HG02970 (cell line): ENCODE results near the gene PTGES3.
A peak's percentile ranks its signal among the peaks of the same experiment; 100 is the strongest.
"Not testable (repeated sequence)": the region's sequence is repeated elsewhere in the genome, so short reads cannot be mapped to it uniquely, and the experiment has no call there.

ENCODE experiments used
- ATAC-seq: cut with Tn5 transposase; IDR thresholded peaks from one replicate; pipeline ENCODE4 v1.9.1; 2021; ENCODE audit warnings: mild to moderate bottlenecking, moderate library complexity, moderate number of reproducible peaks; ENCODE audit not compliant: unreplicated experiment, low FRiP score

Gene PTGES3

DNA sequence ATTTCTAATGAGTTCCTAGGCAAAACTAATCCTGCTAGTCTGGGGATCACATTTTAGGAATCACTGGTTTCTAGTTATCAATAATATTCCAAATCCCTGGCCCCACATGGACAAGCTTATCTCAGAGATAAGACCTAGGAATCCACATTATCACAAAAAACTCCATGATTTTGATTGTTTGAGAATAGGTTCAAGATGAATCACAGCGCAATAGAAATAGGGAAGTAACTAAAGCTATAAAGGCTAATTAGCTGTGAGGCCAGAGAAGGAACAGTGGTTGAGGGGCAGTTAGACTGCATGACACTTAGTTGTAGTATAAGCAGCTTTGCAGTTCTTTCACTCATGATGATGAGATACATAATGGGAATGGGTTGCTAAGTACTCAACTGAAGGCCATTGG is 29.2 kb downstream of the PTGES3 start:
- no peak for ATAC-seq

DNA sequence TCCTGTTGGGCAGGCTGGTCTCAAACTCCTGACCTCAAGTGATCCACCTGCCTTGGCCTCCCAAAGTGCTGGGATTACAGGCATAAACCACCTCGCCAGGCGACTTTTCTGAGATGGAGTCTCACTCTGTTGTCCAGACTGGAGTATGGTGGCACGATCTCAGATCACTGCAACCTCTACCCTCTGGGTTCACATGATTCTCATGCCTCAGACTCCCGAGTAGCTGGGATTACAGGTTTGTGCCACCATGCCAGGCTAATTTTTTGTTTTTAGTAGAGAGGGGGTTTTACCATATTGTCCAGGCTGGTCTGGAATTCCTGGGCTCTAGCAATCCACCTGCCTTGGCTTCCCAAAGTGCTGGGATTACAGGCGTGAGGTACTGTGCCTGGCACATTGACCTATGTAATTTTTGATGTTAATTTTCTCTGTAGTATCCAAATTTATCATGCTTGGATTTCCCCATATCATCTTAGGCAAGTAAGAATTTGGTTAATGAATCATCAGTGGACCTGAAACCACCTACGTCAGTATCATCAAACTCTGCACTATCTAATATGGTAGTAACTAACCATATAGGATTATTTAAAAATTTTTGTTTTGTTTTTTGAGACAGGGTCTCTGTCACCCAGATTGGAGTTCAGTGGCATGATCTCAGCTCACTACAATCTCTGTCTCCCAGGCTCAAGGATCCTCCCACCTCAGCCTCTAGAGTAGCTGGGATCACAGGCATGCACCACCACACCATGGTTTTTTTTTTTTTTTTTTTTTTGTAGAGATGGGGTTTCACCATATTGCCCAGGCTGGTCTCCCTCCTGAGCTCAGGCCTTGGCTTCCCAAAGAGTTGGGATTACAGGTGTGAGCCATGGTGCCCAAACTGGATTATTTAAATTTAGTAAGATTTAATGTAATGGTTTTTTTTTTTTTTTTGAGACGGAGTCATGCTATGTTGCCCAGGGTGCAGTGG is 30.4 kb downstream of the PTGES3 start:
- ATAC-seq, result no peak

DNA sequence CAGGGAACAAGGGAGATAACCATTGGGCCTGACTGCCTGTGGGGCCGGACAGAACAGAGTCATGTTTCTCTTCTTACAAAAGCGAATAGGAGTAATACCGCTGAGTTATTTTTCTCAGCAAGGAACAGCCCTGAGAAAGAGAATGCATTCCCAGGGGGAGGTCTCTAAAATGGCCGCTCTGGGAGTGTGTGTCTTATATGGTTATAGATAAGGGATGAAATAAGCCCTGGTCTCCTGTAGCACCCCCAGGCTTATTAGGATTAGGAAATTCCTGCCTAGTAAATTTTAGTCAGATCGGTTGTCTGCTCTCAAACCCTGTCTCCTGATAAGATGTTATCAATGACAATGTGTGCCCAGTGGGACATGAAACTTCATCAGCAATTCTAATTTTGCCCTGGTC is 34.3 kb downstream of the PTGES3 start:
- not testable (repeated sequence) for ATAC-seq

DNA sequence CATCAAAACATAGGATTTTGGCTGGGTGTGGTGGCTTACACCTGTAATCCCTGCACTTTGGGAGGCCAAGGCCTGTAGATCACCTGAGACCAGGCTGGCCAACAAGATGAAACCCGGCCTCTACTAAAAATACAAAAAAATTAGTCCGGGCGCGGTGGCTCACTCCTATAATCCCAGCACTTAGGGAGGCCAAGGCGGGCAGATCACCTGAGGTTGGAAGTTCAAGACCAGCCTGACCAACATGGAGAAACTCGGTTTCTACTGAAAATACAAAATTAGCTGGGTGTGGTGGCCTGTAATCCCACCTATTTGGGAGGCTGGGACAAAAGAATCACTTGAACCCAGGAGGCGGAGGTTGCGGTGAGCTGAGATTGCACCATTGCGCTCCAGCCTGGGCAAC is 40.1 kb downstream of the PTGES3 start:
- ATAC-seq, result not testable (repeated sequence)

DNA sequence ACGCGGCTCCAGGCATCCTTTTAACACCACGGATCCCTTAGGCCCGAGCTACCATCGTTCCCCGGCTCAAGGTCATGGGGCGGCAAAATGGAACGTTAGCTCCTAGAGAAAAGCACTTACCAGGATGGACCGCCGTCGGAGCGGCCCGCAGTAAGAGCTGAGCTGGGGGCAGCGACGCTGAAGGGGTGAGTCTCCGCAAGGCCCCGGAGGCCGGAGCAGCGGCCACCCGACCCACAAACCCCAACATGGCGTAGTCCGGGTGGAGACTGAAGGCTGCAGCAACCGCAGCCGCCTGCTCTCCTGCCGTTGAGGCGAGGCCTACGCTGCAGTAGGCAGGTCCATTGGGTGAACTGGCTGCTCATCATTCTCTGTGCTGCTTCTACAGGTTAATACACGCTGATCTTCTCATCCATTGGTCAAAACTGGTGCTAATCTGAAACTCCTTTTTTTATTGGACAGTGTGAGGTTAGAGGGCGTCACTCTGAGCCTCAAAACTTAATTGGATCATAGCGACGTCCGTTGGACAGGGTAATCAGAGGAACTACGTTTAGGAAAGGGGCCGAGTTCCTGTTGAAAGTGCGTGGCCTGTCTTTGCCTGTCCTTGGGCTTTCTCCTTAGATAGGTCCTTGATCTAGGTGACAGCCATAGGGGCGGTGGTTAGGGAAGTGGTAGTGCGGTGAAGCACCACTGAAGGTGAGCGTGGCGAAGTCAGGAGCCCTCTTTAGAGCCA is 42.2 kb downstream of the PTGES3 start, which contains the start of gene ATP5F1B:
Gene ATP5F1B (minus strand): TSS at position 268 of the 730 bp plus-strand sequence. CDS start 21 bp downstream, at position 247.
- ATAC-seq, result peak; percentile 96

DNA sequence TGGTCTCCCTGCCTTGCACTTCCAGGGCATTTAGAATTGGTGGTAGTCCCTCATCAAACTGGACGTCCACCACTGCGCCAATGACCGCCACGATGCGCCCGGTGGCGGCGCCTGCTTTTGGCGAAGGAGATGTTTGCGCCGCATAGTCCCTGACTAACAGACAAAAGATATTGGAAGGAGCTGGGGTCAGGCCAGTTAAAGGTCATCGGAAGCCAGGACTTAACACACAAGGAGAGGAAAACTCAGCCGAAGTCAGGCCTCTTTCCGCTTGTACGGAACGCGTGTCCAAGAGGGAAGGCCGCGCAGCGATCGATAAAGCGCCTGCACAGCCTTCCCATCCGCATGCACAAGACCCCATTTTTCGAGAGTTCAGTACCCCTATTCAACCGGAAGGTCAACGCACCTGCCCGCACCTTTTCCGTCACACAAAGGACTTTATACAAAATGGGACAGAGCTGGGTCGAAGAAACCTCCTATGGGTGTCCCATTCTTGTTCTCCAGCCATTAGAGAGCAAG is 42.8 kb downstream of the PTGES3 start:
- no peak for ATAC-seq

DNA sequence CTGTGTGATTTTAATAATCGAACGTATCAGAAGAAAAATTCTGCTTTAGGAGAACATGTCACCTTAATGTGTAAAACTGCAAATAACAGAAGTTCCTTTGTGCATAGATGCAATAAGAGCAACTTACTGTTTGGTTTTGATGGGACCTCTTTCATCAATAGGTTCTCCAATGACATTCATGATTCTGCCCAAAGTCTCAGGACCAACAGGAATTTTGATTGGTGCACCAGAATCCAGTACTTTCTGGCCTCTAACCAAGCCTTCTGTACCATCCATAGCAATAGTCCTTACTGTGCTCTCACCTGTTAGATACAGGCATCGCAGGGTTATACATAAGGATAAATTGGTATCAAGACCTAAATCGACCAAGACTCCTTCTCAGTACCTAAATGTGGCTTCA is 43.4 kb downstream of the PTGES3 start:
- ATAC-seq, result no peak

DNA sequence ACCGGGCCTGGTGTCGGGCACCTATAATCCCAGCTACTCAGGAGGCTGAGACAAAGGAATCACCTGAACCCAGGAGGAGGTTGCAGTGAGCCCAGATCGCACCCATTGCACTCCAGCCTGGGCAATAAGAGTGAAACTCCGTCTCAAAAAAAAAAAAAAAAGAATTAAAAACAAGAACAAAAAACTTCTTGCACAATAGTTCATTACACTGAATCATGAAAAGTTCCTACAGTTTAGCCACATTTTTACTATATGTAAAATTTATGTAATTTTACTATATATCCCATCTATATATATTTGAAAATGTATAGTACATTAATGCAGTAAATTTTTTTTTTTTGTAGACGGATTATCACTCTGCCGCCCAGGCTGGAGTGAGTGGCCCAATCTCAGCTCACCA is 46.9 kb downstream of the PTGES3 start:
- no peak for ATAC-seq

DNA sequence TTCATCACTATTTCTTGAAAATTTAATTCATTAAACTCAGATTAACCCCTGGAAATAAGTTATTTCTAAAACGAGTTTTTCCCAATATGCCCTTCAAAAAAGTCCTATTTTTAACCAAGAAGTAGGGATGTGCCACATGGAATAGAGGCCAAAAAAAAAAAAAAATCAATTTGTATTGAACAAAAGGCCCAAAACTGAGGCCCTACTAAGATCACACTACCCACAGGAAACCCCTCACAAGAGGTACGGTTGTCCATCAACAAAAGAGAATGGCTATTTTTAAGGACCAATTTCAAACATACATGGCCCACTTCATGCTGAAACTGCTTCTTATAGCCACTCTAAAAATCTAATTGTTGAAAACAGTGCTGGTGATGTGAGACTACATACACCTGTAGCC is 50.5 kb downstream of the PTGES3 start:
- no peak for ATAC-seq

DNA sequence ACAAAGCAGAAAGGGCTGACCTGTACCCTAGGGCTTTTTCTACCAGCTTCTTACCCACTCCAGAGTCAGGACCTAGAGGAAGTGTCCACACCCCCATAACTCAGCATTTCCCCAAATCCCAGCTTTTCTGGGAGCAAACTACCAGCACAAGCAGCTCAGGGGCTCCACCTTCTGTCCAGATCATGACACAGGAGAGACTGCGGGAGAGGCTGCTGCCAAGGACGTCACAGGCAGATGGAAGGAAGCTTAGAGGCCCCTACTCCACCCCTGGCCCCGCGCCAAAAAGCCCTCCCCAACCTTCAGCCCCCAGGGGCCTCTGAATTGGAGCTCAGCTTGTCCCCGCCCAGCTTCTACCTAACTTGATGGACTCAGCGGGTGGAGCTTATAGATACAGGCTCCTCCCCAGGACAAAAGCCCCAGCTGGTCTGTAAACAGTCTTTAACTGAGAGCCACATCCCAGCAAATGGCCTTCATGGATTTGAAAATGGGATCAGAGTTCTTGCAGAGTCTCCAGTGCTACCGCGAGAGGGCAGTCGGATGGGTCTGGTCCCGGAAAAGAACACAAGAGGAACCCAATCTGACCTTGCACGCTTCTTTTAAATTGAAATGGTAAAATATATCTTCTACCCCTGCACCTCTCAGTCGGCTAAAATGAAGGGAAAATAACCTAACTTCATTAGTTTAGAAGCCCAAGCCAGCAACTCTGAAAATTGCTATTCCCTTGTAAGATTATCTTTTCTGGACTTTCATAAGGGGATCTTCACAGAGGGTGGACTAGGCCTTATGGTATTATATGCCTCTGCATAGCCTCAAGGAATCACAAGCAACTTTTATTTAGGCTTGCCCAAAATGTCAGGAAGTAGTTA is 51.2 kb downstream of the PTGES3 start:
- ATAC-seq, result peak; percentile 43

DNA sequence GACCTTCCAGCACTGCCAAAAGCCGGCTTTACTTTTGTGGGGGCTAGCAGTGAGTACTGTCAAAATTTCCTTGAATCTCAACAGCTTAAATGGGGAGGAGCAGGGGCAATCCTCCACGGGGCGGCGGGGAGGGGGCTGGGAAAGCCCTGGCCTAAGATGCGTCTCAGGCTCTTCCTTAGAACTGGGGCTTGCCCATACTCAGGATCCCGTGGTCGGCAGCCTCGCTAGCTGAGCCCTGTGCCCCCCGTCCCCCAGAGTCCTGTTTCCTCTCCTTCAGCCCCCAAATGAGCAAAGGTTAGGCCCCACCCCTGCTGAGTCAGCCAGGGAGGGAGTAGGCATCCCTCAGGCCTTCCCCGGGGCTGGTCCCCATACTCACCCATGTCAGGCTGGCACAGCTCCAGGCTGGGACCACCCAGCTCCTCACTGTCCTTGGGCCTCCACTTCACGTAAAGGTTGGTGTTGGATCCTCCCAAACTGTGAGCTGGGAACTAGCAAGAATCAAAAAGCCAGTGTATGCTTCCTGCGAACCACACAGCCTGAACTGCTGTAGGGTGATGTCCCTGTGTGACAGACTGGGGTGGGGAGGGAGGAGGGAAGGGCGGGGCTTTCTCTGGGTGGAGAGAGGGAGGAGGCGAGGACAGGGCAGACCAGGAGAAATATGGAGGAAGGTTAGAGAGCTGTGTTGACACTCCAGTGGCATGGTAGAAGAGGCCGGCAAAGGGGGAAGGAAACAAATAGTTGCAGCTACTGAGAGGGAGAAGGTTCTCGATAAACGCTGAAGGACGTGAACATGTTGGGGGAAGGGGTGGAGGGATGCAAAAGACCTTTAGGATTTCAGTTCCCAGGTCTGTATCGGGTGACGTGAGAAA is 52.0 kb downstream of the PTGES3 start:
- peak; percentile 32 for ATAC-seq

DNA sequence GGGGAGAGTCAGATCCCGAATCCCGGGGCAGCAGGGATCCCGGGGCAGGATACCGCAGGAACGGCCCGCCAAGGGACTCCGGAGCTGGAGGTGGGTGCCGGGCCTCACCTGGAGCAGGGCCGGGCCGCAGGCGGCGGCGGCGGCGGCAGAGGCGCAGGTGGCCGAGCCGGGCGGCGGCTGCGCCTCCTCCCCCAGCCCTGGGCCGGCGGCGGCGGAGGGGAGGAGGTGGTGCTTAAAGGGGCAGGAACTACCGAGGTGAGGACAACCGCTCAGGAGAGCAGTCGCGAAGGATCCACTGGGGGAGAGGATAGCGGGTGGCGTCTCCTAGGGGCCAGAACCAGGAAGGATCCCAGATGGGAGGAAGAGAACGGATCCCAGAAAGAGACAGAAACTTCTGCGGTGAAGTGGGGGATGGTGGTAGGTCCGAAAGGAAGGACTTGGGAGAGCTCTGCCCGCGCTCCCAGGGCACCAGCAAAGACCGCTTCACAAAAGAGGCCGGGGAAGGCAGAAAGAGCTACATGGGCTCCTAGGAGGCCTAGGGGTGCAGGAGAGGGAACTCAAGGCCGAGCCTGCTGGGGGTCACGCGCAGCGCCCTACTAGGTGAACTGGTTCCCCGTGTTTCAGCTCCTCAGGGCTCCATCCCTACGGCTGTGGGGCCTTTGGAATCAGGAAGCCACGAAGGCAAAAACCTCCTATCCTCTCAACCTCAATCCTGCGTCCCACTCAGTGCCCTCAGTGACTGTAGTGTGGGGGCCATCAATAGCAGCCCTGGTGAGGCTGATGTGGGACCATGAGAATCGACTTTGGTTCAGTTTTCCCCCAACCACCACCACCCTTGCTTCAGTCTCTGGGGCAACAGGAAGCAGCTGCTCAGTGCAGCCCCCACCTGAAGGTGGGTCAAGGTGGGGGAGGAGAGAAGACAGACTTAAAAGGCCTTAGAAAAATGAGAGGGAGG is 53.0 kb downstream of the PTGES3 start:
- ATAC-seq, result no peak

DNA sequence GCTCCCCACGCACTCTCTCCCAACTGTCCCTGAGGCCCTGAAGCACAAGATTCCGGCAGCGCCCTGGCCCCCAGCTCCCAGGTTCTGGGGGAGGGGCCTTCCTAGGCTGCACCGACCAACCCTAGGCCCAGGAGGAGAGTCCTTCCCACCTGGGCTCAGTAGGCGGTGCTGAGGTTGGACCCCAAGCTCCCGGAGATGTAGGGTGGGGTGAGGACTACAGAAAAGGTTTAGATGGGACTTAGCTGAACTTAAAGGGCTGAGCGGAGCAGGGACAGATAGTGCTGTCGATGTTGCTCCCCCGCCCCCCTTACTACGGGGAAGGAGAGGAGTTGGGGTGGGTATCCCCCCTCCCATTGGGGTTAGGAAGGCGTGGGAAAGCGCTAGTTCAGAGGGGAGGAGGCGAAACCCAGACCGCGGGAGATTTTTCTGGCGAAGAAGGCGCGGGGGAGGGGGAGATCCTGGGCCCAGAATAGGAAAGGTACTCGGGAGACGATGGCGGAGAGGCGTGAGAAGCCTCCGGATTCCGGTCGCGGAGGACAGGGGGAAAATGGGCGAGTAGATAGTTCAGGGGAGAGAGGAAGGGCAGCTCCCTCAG is 53.7 kb downstream of the PTGES3 start:
- no peak for ATAC-seq

DNA sequence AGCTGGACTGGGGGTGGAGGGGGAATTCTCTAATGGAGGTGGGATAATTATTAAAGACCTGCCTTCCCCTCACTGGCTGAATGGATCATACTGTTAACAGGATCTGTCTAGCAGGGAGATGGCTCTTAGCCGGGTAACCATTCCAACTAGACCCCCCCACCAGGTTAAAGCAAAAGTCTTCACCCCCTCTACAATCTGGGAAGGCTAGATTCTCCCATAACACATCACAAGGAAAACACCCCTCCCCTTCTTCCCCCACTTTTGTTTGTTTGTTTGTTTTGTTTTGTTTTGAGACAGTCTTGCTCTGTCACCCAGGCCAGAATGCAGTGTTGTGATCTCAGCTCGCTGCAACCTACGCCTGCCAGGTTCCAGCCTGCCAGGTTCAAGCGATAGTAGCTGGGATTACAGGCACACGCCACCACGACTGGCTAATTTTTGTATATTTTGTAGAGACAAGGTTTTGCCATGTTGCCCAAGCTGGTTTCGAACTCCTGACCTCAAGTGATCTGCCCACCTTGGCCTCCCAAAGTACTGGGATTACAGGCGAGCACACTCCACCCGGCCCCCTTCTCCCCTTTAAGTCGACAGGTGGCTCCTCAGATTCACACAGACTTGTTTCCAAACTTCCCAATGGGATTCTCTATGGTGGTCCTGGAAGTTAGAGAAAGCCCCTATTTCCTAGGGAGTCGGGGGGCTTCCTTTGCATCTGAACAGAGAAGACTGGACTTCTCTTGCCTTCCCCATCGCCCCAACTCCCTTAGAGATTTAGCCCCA is 54.4 kb downstream of the PTGES3 start:
- ATAC-seq, result no peak

DNA sequence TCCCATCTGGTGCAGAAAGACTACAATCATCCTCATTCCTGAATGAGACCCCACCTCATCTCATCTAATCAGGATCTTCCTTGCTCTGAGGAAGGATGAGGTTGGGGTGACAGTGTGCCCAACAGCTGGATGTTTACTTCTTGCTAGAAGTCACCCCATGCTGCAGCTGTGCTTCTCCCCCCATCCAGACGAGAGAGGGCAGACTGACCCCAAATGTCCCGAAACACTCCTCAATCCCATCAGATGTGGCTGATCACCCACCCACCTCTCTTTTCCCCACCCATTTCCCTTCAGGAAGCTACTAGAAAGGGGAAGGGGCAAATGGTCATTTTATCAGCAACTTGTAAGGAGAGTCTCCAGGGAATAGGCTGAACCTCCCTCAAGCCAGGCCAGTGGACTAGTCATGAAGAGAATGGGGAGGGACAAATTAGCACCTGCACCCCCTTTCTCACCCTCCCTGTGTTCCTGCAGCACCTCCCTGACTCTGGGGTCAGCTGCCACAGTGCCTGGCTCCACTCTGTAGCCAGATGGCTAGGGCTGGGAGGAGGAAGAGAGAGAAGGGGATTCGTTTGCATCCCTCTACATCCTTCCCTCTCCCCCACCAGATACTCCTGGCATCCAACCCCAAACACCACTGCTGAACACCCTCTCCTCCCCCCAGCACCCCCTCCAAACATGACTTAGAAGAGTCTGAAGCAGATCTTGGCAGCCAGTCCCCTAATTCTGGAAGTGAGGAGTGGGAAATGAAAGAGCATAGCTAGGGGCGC is 55.2 kb downstream of the PTGES3 start:
- no peak for ATAC-seq
